Spleen (tissue), 7 donors: ENCODE results near the gene TCF12.

Experiments
- POLR2A ChIP-seq, 3 donors: fragments of 450-650 bp; IDR thresholded peaks; one replicate each; pipeline ENCODE4 v1.5.1; 2017; ENCODE audit warnings: antibody characterized with exemption in 3 of 3, mild to moderate bottlenecking in 1 of 3
- TF ChIP-seq, protein P1 (sequence below), 11 experiments: fragments of 200-600 bp in 7 of 11; fragments of 450-650 bp in 4 of 11; sonication (generic) in 4 of 11; IDR thresholded peaks in 8 of 11; conservative IDR thresholded peaks in 3 of 11; 1 replicate in 7 of 11; 2 replicates in 4 of 11; pipeline versions ENCODE4 v1.4.0 to v1.8.0; 2016 to 2021; ENCODE audit warnings: antibody characterized with exemption in 11 of 11, inconsistent platforms in 4 of 11, mild to moderate bottlenecking in 1 of 11
- donor health status: DM: no; HTN: no; CAD: no; lungs with moderate emphysema.
- donor health status: DM: no; HTN: no; CAD: no.
- donor health status: DM: no; HTN: no; CAD: no.

DNA sequence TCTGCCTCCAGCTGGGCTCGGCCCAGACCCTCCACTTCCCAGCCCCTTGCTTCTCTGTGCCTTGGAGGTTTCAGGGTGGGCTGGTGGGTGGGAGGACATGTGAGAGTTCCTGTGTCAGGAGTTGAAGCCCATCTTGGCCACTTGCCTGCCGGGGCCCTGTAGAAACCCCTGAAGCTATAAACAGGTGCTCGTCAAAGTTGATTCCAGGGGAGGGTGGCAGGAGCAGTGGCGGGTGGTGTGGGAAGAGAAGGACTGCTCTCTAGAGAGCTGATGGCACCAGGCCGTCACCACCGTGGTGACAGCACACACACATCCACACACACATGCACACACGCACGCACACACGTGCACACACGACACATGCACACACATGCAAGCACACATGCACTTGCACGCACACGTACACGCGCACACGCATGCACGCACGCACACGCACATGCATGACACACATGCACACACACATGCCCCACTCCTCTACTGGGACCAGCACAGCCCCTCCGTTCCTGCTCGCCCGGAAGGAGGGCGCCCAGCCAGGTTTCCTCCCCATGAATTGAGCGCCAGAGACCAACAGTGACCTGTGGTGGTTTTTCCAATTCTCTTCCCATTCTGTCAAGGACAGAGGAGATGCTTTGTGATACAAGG is 401.6 kb downstream of the TCF12 start:
- TF ChIP-seq, protein P1, sequence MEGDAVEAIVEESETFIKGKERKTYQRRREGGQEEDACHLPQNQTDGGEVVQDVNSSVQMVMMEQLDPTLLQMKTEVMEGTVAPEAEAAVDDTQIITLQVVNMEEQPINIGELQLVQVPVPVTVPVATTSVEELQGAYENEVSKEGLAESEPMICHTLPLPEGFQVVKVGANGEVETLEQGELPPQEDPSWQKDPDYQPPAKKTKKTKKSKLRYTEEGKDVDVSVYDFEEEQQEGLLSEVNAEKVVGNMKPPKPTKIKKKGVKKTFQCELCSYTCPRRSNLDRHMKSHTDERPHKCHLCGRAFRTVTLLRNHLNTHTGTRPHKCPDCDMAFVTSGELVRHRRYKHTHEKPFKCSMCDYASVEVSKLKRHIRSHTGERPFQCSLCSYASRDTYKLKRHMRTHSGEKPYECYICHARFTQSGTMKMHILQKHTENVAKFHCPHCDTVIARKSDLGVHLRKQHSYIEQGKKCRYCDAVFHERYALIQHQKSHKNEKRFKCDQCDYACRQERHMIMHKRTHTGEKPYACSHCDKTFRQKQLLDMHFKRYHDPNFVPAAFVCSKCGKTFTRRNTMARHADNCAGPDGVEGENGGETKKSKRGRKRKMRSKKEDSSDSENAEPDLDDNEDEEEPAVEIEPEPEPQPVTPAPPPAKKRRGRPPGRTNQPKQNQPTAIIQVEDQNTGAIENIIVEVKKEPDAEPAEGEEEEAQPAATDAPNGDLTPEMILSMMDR (IDR thresholded peaks at IDR 0.05 in 8 of 11, conservative IDR thresholded peaks at IDR 0.05 in 3 of 11) = no peak
- TF ChIP-seq POLR2A (IDR thresholded peaks at IDR 0.05) = no peak
